Stimulated activated CD8-positive, alpha-beta memory T cell treated with anti-CD3 and anti-CD28 coated beads, Interleukin-15, amount 100 ng/mL, for 4 hours (primary cell): ENCODE measurements around the gene RTN4R.

ENCODE experiments used
- DNase-seq, 2 donors: peaks; one replicate each; pipeline ENCODE4 v3.0.0-alpha.2; 2020; ENCODE audit warnings: low read depth in 2 of 2

RTN4R gene

GRCh38 chr22:20201837-20202392 lies 66.2 kb downstream of the RTN4R start:
- DNase-seq, result no peak

- no peak for DNase-seq
Measured at GRCh38 chr22:20199906-20200305, 68.2 kb downstream of the RTN4R start.

GRCh38 chr22:20199413-20199842 lies 68.7 kb downstream of the RTN4R start:
- no peak for DNase-seq

GRCh38 chr22:20198557-20199319 lies 69.4 kb downstream of the RTN4R start:
- no peak for DNase-seq

DNA sequence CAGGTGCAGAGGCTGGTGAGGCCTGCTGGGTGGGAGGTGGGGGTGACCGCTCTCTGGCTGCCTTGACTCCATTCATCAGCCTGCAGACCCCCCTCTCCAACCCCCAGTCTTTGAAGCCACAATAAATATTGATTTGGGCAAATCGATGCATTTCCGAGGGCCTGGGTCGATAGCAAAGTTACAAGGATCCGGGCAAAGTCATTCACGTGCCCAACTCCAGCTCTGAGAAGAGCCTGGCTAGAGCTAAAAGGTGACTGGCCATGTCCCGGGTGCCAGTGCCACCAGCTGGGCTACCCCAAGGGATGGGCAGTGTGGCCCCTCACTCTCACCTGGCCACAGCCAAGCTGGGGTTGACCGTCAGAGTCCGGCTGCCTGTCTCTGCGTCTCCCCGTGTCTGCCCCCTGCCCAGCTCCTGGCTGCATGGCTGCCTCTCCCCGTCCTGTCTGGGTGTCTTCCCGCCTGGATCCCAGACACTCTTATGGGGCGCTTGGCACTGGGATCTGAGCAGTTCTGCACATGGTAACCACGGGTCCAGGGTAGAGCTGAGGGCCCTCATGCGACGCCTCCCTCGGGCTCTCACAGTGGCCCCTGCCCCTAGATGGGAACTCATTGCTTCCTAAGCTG lies 70.6 kb downstream of the RTN4R start:
- DNase-seq, result no peak

DNA sequence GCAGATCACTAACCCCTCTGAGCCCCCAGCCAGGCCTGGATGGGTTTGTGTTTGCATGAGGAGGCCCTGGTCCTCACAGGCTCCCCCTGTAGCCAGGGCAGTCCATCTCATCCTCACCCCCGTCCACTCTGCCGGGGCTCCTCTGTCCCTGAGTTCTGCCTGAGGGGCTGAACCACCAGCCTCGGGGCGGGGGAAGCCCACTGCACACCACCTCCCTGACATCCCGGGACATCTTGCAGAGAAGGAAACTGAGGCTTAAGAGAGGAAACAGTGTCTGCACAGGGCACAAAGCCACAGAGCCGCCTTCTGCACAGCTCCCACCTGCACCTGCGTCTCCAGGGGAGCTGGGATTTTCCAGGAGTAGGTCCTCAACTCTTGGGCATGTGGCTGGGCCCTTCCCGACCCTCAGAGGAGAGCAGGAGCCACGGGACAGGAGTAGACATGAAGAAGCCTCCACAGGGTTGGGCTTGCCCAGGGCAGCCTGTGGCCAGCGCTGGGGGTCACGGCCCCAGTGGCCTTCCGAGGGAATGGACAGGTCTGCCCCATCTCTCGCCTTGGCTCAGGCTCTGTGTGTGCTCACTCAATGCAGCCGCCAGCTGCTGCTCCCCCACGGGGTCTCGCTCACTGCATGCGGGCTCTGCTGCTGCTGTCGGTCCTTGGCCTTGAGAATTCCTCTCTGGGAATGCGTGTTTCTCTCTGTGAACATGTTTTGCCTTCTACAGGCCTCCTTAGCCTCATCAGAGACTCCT lies 71.8 kb downstream of the RTN4R start:
- no peak for DNase-seq

- no peak for DNase-seq
Measured at GRCh38 chr22:20194681-20195593, 73.2 kb downstream of the RTN4R start.

GRCh38 chr22:20193761-20194494 lies 74.2 kb downstream of the RTN4R start:
- DNase-seq, result no peak

DNA sequence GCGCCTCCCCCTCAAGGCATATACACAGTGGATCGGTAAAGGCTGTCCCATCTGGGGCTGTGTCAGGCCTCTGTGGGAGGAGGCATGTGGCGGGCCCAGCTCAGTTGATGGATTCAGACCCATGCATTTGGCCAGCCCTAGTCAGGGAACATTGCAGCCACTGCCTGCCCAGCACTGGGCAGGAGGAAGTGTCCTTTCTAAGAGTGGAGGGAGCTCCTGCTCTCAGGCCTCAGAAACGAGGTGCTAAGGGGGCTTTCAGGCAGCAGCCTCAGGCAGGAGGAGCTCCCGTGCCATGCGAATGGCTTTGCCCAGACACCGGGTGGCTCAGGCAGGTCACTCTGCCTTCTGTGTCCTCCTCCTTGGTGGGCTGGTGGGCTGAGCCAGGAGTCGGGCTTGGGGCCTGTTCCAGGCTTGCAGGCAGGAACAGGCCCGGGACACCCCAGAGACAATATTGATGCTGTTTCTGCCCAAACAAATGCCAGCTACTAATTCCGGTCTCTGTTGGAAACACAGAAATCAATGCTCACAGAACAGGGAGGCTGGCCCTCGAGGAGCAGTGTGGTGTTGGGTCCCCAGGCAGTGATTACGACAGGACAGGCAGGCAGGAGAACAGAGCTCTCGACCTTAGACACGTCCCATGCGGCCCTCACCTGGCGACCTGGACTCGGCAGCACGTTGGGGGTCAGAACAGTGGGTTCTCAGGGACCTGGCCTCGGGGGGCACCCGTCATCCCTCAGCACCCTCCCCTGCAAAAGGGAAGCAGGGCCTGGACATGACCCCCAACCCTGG lies 75.0 kb downstream of the RTN4R start:
- no peak for DNase-seq

- DNase-seq, result no peak
Measured at GRCh38 chr22:20192293-20192971, 75.7 kb downstream of the RTN4R start.

DNA sequence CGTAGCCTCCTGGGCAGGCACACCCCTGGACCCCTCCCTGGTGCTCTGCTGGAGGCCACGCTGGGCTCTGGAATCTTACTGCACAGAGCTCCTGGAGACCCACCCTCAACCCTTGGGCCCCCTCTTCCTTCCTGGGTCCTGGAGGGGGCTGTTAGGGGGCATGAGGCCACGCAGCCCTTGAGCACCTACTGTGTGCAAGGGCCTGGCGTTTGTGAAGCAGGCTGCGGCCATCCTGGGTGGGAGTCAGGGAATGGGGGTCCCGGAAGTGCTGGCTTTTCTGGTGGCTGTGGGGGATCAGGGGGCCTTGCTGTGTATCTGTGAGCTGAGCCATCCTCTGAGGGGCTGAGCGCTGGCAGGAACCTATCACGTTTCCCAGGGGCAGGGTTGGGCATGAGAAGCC lies 76.3 kb downstream of the RTN4R start:
- DNase-seq, result no peak
